RWPE1 (cell line): ENCODE results near the gene KIR2DL4.
"Not testable (repeated sequence)": the region's sequence is repeated elsewhere in the genome, so short reads cannot be mapped to it uniquely, and the experiment has no call there.

Experiments used
- CTCF ChIA-PET: fragments of 350-600 bp; sonication (Branson Sonifier 250); formaldehyde crosslinking; extraction: SDS; loops from one replicate; lab custom pipeline; 2021; lab: Yijun Ruan, JAX
- POLR2A ChIA-PET: fragments of 400-600 bp; formaldehyde crosslinking; extraction: SDS; loops from one replicate; lab custom pipeline; 2020; ENCODE audit warnings: antibody characterized with exemption; ENCODE audit not compliant: low non-redundant PET; lab: Yijun Ruan, JAX
- DNase-seq: peaks from one replicate; pipeline ENCODE4 v3.0.0; 2012; ENCODE audit warnings: low spot score
- H3K27ac ChIP-seq: fragments of 450-650 bp; 2 replicates; pipeline ENCODE4 v1.5.1; 2017
- CTCF ChIP-seq: fragments of 450-650 bp; conservative IDR thresholded peaks from 2 replicates; pipeline ENCODE4 v1.5.1; 2017; ENCODE audit warnings: low read depth, mild to moderate bottlenecking

Gene KIR2DL4

DNA sequence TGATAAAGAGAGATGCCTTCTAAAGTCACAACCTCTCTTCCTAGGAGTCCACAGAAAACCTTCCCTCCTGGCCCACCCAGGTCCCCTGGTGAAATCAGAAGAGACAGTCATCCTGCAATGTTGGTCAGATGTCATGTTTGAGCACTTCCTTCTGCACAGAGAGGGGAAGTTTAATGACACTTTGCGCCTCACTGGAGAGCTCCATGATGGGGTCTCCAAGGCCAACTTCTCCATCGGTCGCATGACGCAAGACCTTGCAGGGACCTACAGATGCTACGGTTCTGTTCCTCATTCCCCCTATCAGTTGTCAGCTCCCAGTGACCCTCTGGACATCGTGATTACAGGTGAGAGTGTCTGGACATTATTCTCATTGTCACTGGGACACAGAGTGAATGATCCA, 15.3 kb upstream of the KIR2DL4 start:
- DNase-seq, CTCF ChIA-PET, H3K27ac ChIP-seq, POLR2A ChIA-PET: not testable (repeated sequence)

DNA sequence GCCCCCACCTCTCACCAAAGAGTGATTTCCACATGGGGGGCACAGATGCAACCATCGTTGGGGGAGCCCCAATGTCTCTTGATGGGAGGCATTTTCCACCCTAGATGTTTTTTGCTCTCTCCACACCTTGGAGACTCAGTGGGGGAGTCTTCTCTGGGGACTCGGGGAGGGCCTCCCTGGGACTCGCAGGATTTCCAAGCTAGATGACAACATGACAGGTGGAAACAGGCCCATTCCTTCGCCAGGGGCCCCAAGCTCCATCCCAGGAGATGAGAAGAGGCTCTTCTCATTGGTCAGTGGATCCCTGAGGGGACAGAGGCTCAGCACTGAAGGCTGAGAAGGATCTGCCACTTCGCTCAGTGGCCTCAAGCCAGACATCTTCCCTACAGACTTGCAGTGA, 12.7 kb upstream of the KIR2DL4 start:
- no peak overlapping the region for H3K27ac ChIP-seq
- ChIA-PET CTCF (no interaction called here), POLR2A (no interaction called here)
- no peak for DNase-seq
- TF ChIP-seq CTCF = no peak

- ChIA-PET POLR2A (no interaction called here), CTCF (no interaction called here)
- no peak for DNase-seq
- TF ChIP-seq CTCF = no peak
- H3K27ac ChIP-seq = no peak overlapping the region
These were observed 11.9 kb upstream of the KIR2DL4 start for GRCh38 chr19:54791476-54791875.

DNA sequence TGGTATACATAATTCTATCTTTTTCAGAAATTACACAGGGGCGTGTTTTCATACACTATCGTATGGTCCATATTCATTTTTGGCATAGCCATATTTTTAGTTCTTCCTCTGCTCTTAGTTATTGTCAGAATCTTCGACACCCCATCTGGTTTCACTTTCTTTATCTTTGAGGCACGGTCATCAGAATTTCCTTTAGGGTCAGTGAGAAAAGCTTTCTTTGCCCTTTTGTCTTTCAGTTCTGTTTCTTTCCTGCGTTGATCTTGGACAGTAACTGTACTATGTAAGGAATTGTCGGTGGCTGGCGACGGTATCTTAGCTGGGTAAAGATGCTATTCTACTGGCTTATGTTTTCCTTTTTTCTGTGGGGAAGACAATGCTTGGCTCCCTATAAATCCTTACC, 10.6 kb upstream of the KIR2DL4 start:
- no peak for DNase-seq
- ChIA-PET POLR2A (no interaction called here), CTCF (no interaction called here)

DNA sequence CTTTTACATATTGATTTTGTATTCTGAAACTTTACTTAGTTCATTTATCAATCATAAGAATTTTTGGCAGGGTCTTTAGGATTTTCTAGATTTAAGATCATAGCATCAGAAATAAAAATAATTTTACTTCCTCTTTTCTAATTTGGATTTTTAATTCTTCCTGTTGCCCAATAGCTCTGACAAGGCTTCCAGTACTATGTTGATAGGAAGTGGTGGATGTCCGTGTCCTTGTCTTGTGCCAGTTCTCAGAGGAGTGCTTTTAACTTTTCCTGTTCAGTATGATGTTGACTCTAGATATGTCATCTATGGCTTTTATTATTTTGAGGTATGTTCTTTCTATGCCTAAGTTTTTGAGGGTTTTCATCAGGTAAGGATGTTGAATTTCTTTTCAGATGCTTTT, 7.7 kb upstream of the KIR2DL4 start:
- DNase-seq = no peak
- no peak for TF ChIP-seq CTCF
- POLR2A ChIA-PET = no interaction called here
- no peak overlapping the region for H3K27ac ChIP-seq
- CTCF ChIA-PET = no interaction called here

More for the DNA sequence above, 10.6 kb upstream of the KIR2DL4 start:
- no peak overlapping the region for H3K27ac ChIP-seq
- no peak for TF ChIP-seq CTCF

DNA sequence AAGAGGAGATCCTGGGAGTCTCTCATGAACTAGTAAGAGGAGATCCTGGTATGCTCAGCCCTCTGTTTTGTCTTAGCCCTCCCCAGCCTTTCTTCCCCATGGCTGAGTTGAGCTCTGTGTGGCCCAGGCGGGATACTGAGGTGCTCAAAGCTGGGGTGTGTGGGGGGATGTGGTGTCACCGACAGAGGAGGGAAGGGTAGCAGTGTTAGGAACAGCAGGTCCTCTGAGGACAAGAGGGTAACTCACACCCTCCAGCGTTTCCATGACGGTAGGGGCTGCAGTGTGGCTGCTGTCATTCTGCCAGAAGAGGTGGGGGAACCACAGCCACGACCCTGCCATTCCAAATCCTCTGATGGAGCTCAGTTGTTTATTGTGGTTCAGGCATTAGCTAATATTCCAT, 691 bp downstream of the KIR2DL4 start:
- DNase-seq = no peak
- CTCF ChIA-PET = no interaction called here
- no peak for TF ChIP-seq CTCF
- POLR2A ChIA-PET = no interaction called here
- no peak overlapping the region for H3K27ac ChIP-seq

- no peak overlapping the region for H3K27ac ChIP-seq
- no peak for DNase-seq
- TF ChIP-seq CTCF = no peak
- ChIA-PET CTCF (no interaction called here), POLR2A (no interaction called here)
These were observed 1.2 kb downstream of the KIR2DL4 start for GRCh38 chr19:54804571-54804970.
